DND-41 (cell line): Measurements from ENCODE around the gene CCDC32.

ENCODE experiments used
- ATAC-seq: fragments of 200-7000 bp; cut with Tn5 transposase; 3 replicates; pipeline ENCODE4 v1.9.1; 2021; ENCODE audit warnings: low read depth; ENCODE audit not compliant: insufficient read depth
- DNase-seq: peaks from one replicate; pipeline ENCODE4 v3.0.0-alpha.2; 2020
- H2AFZ ChIP-seq: 2 replicates; pipeline ENCODE4 v1.6.0; 2012; ENCODE audit warnings: low read depth, low read length
- H3K27ac ChIP-seq: 2 replicates; pipeline ENCODE4 v1.5.1; 2012; ENCODE audit warnings: low read length, inconsistent platforms
- H3K27me3 ChIP-seq: fragments of 200-600 bp; sonication (generic); 2 replicates; pipeline ENCODE4 v1.6.0; 2012; ENCODE audit warnings: low read length, mild to moderate bottlenecking, inconsistent platforms; ENCODE audit not compliant: insufficient read depth, poor library complexity
- H3K36me3 ChIP-seq: 2 replicates; pipeline ENCODE4 v1.5.1; 2012; ENCODE audit warnings: low read length, inconsistent platforms; ENCODE audit not compliant: insufficient read depth
- H3K4me1 ChIP-seq: 2 replicates; pipeline ENCODE4 v1.5.1; 2012; ENCODE audit warnings: mild to moderate bottlenecking, low read length; ENCODE audit not compliant: insufficient read depth
- H3K4me2 ChIP-seq: 2 replicates; pipeline ENCODE4 v1.6.0; 2012; ENCODE audit warnings: mild to moderate bottlenecking, moderate library complexity, low read length, inconsistent platforms; ENCODE audit not compliant: insufficient read depth
- H3K4me3 ChIP-seq, 2 experiments: fragments of 200-600 bp in 1 of 2; shearing (Covaris generic) in 1 of 2; 2 replicates each; pipeline ENCODE4 v1.5.1; 2012 to 2016; ENCODE audit warnings: inconsistent platforms in 2 of 2, low read length in 2 of 2, mild to moderate bottlenecking in 2 of 2, low read depth in 1 of 2, moderate library complexity in 1 of 2
- H3K79me2 ChIP-seq: 2 replicates; pipeline ENCODE4 v1.6.0; 2012; ENCODE audit warnings: low read length, inconsistent platforms; ENCODE audit not compliant: insufficient read depth
- H3K9ac ChIP-seq: 2 replicates; pipeline ENCODE4 v1.6.0; 2012; ENCODE audit warnings: low read depth, mild to moderate bottlenecking, inconsistent platforms, low read length, moderate library complexity
- H3K9me3 ChIP-seq: 2 replicates; pipeline ENCODE4 v1.5.1; 2012; ENCODE audit warnings: low read length, moderate library complexity, mild to moderate bottlenecking, inconsistent platforms; ENCODE audit not compliant: insufficient read depth, severe bottlenecking
- H4K20me1 ChIP-seq: 2 replicates; pipeline ENCODE4 v1.6.0; 2012; ENCODE audit warnings: low read length; ENCODE audit not compliant: insufficient read depth
- CTCF ChIP-seq: IDR thresholded peaks from 2 replicates; pipeline ENCODE4 v1.5.1; 2012; ENCODE audit warnings: borderline replicate concordance, low read length, moderate library complexity, mild to moderate bottlenecking; ENCODE audit not compliant: poor library complexity, severe bottlenecking; ENCODE audit errors: extremely low read depth
- EZH2 ChIP-seq: IDR thresholded peaks from 3 replicates; pipeline ENCODE4 v1.6.1; 2012; ENCODE audit warnings: borderline replicate concordance, low read depth, mild to moderate bottlenecking, moderate library complexity, low read length, inconsistent platforms; ENCODE audit not compliant: severe bottlenecking

CCDC32 gene

DNA sequence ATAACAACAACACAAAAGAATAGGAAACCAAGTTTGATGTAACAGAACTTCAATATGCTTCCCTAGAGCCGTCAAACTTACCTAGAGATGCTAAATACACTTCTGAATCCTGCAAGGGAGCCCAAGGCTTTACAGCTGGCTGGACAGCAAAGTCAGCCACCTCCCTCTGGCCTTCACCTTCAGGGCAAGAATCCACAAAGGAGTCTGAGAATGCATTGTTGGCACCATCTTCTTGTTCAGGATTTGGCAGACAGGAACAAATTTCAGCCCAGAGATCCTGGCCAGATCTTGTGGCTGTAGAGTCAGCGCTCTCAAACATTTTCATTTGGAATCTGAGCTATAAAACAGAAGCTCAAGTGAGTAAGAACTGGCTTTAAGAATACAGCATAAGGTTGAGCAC lies 2.2 kb downstream of the CCDC32 start:
- Histone ChIP-seq H4K20me1 (no peaks in the 10 kb centered on the region), H3K36me3 (peaks cover 4% of the 10 kb centered on the region; the same call in 1 of the 2 replicates), H3K4me2 (no peak overlapping the region), H3K79me2 (peaks cover 17% of the 10 kb centered on the region), H3K9ac (no peak overlapping the region), H3K27me3 (no peaks in the 10 kb centered on the region), H3K9me3 (no peaks in the 10 kb centered on the region), H3K27ac (no peak overlapping the region), H3K4me1 (peaks cover 28% of the 10 kb centered on the region), H2AFZ (no peak overlapping the region), H3K4me3 (no peak overlapping the region)
- no peak for DNase-seq
- no peak for ATAC-seq
- TF ChIP-seq EZH2 (no peak), CTCF (no peak)

- Histone ChIP-seq H3K4me3 (no peak overlapping the region), H3K9me3 (no peaks in the 10 kb centered on the region), H3K36me3 (peaks cover 19% of the 10 kb centered on the region), H3K27me3 (no peaks in the 10 kb centered on the region), H3K27ac (no peak overlapping the region), H3K9ac (no peak overlapping the region), H3K4me1 (peaks cover 17% of the 10 kb centered on the region), H4K20me1 (no peaks in the 10 kb centered on the region), H2AFZ (no peak overlapping the region), H3K79me2 (peaks cover 11% of the 10 kb centered on the region), H3K4me2 (no peak overlapping the region)
- DNase-seq: no peak
- TF ChIP-seq CTCF: no peak
- no peak for ATAC-seq
These were observed 5.7 kb downstream of the CCDC32 start for GRCh38 chr15:40558952-40559742.

GRCh38 chr15:40555876-40556275 lies 9.0 kb downstream of the CCDC32 start:
- DNase-seq (no peak), ATAC-seq (no peak)
- no peak for TF ChIP-seq EZH2
- TF ChIP-seq CTCF: no peak
- H3K4me2 ChIP-seq: no peak overlapping the region
- H3K27ac ChIP-seq: no peak overlapping the region
- H3K36me3 ChIP-seq: peaks cover 24% of the 10 kb centered on the region
- H3K4me1 ChIP-seq: no peaks in the 10 kb centered on the region
- H3K9ac ChIP-seq: no peak overlapping the region
- no peaks in the 10 kb centered on the region for H3K9me3 ChIP-seq
- H3K27me3 ChIP-seq: no peaks in the 10 kb centered on the region
- H3K79me2 ChIP-seq: no peaks in the 10 kb centered on the region
- no peak overlapping the region for H3K4me3 ChIP-seq
- no peaks in the 10 kb centered on the region for H4K20me1 ChIP-seq
- no peak overlapping the region for H2AFZ ChIP-seq
